HCT116 (cell line): ENCODE results near the gene LY6G5B. TPM values are rescaled to one million over a fixed set of nuclear protein-coding genes. Genes with fewer than 3 reads are reported as not detected.

ENCODE experiments used
- ATAC-seq: fragments of 200-7000 bp; cut with Tn5 transposase; 2 replicates; pipeline ENCODE4 v1.9.1; 2020; ENCODE audit warnings: mild to moderate bottlenecking, moderate library complexity
- BruUV-seq: library from RNA; stranded (reverse); fragments of 400-500 nt; replicated peaks from 2 replicates; lab custom pipeline; 2021; lab: Mats Ljungman, UMichigan
- CTCF ChIA-PET: fragments of 300-600 bp; sonication (Branson Sonifier 250); formaldehyde crosslinking; loops from one replicate; lab custom pipeline; 2021; ENCODE audit warnings: antibody characterized with exemption; lab: Charles Lee
- POLR2A ChIA-PET: fragments of 300-600, 350-600 bp; sonication (Branson Sonifier 250); formaldehyde crosslinking; loops from one replicate; lab custom pipeline; 2021; ENCODE audit warnings: antibody characterized with exemption; lab: Charles Lee
- RAD21 ChIA-PET, 2 experiments: fragments of 300-600 bp; sonication (Branson Sonifier 250); formaldehyde crosslinking; loops; one replicate each; lab custom pipeline; 2023; ENCODE audit warnings: low total read pairs in 2 of 2; ENCODE audit not compliant: uncharacterized antibody in 2 of 2, unreplicated experiment in 2 of 2, low non-redundant PET in 1 of 2; lab: Charles Lee
- DNase-seq: peaks from one replicate; pipeline ENCODE4 v3.0.0-alpha.2; 2010; ENCODE audit warnings: low read depth, low spot score
- H2AFZ ChIP-seq: fragments of 200-600 bp; shearing (Covaris generic), sonication (generic); 2 replicates; pipeline ENCODE4 v1.6.1; 2017; ENCODE audit warnings: low read depth, mixed run types, mixed read lengths, antibody characterized with exemption, low read length; ENCODE audit not compliant: poor library complexity, severe bottlenecking
- H3K27ac ChIP-seq: 2 replicates; pipeline ENCODE4 v1.5.1; 2012; ENCODE audit warnings: low read depth, low read length
- H3K27me3 ChIP-seq: fragments of 200-600 bp; sonication (generic); 2 replicates; pipeline ENCODE4 v1.6.1; 2016; ENCODE audit warnings: mixed run types, low read length, mixed read lengths; ENCODE audit not compliant: insufficient read depth
- H3K36me3 ChIP-seq, 2 experiments: fragments of 200-500 bp in 1 of 2; fragments of 200-600 bp in 1 of 2; sonication (Bioruptor generic) in 1 of 2; sonication (generic) in 1 of 2; 2 replicates each; pipeline versions ENCODE4 v1.5.1 to v1.6.1; 2014 to 2016; ENCODE audit warnings: low read length in 2 of 2, inconsistent platforms in 1 of 2, mixed read lengths in 1 of 2, mixed run types in 1 of 2; ENCODE audit not compliant: insufficient read depth in 2 of 2, control insufficient read depth in 1 of 2
- H3K4me1 ChIP-seq, 2 experiments: fragments of 200-600 bp in 1 of 2; sonication (generic) in 1 of 2; 2 replicates each; pipeline versions ENCODE4 v1.5.1 to v1.6.1; 2012 to 2017; ENCODE audit warnings: low read length in 2 of 2, inconsistent platforms in 1 of 2, mild to moderate bottlenecking in 1 of 2, mixed read lengths in 1 of 2, mixed run types in 1 of 2, moderate library complexity in 1 of 2; ENCODE audit not compliant: insufficient read depth in 2 of 2, control insufficient read depth in 1 of 2
- H3K4me2 ChIP-seq: fragments of 200-600 bp; sonication (generic); 2 replicates; pipeline ENCODE4 v1.6.1; 2017; ENCODE audit warnings: mixed run types, low read length, mixed read lengths
- H3K4me3 ChIP-seq, 2 experiments: fragments of 200-600 bp in 1 of 2; sonication (generic) in 1 of 2; replicated peaks in 1 of 2; 2 replicates each; pipeline ENCODE4 v1.5.1; 2011 to 2016; ENCODE audit warnings: low read length in 2 of 2, control low read depth in 1 of 2, low read depth in 1 of 2, mild to moderate bottlenecking in 1 of 2, mixed read lengths in 1 of 2, mixed run types in 1 of 2
- H3K79me2 ChIP-seq: fragments of 200-600 bp; sonication (generic); 2 replicates; pipeline ENCODE4 v1.6.1; 2017; ENCODE audit warnings: mild to moderate bottlenecking, mixed run types, low read length, moderate library complexity, mixed read lengths; ENCODE audit not compliant: insufficient read depth
- H3K9ac ChIP-seq: fragments of 200-600 bp; sonication (generic); 2 replicates; pipeline ENCODE4 v1.6.1; 2016; ENCODE audit warnings: low read length, mixed read lengths
- H3K9me2 ChIP-seq: fragments of 200-600 bp; sonication (generic), shearing (Covaris generic); 2 replicates; pipeline ENCODE4 v1.6.1; 2017; ENCODE audit warnings: mixed run types, mild to moderate bottlenecking, moderate library complexity; ENCODE audit not compliant: insufficient read depth
- H3K9me3 ChIP-seq, 2 experiments: fragments of 200-500 bp in 1 of 2; fragments of 200-600 bp in 1 of 2; sonication (Bioruptor generic) in 1 of 2; sonication (generic) in 1 of 2; 2 replicates each; pipeline ENCODE4 v1.6.1; 2014 to 2017; ENCODE audit warnings: low read length in 2 of 2, mixed read lengths in 2 of 2, inconsistent platforms in 1 of 2, low read depth in 1 of 2, mild to moderate bottlenecking in 1 of 2, mixed run types in 1 of 2, moderate library complexity in 1 of 2; ENCODE audit not compliant: control insufficient read depth in 1 of 2, insufficient read depth in 1 of 2
- H4K20me1 ChIP-seq: fragments of 200-600 bp; sonication (generic), shearing (Covaris generic); 2 replicates; pipeline ENCODE4 v1.6.1; 2017; ENCODE audit warnings: mixed run types, mild to moderate bottlenecking, moderate library complexity; ENCODE audit not compliant: insufficient read depth
- CBX3 ChIP-seq: IDR thresholded peaks from 2 replicates; pipeline ENCODE4 v1.6.1; 2012; ENCODE audit warnings: low read depth
- EGR1 ChIP-seq: IDR thresholded peaks from 2 replicates; pipeline ENCODE4 v1.6.1; 2012; ENCODE audit warnings: low read depth
- ELF1 ChIP-seq: IDR thresholded peaks from 2 replicates; pipeline ENCODE4 v1.6.1; 2012; ENCODE audit warnings: low read depth, borderline replicate concordance
- FOSL1 ChIP-seq: IDR thresholded peaks from 2 replicates; pipeline ENCODE4 v1.6.1; 2012; ENCODE audit warnings: low read depth
- POLR2A ChIP-seq: IDR thresholded peaks from 2 replicates; pipeline ENCODE4 v1.7.0; 2011; ENCODE audit warnings: borderline replicate concordance; ENCODE audit not compliant: insufficient read depth, insufficient read length; ENCODE audit errors: extremely low read depth
- RAD21 ChIP-seq: IDR thresholded peaks from 2 replicates; pipeline ENCODE4 v1.6.1; 2012; ENCODE audit warnings: low read depth, mild to moderate bottlenecking
- SP1 ChIP-seq: IDR thresholded peaks from 2 replicates; pipeline ENCODE4 v1.6.1; 2012; ENCODE audit warnings: low read depth
- TCF7L2 ChIP-seq: IDR thresholded peaks from 2 replicates; pipeline ENCODE4 v1.7.0; 2011; ENCODE audit warnings: borderline replicate concordance, inconsistent platforms; ENCODE audit not compliant: insufficient read depth, insufficient read length; ENCODE audit errors: extremely low read depth
- intact Hi-C: fragments of 100-400 bp; cut with micrococcal nuclease; formaldehyde crosslinking; loops from 2 replicates; pipeline ENCODE4 v1.10.0; 2022
- total RNA-seq: library from RNA; stranded (reverse); gene quantifications from one replicate; pipeline ENCODE4 v1.2.1, GENCODE V29; 2021; ENCODE audit not compliant: unreplicated experiment
- TF ChIP-seq, protein P1 (sequence below), 3 experiments: fragments of 200-600 bp in 1 of 3; sonication (generic) in 1 of 3; IDR thresholded peaks in 2 of 3; conservative IDR thresholded peaks in 1 of 3; 2 replicates each; pipeline ENCODE4 v1.5.1; 2012 to 2017; ENCODE audit warnings: low read depth in 2 of 3, low read length in 2 of 3, antibody characterized with exemption in 1 of 3, borderline replicate concordance in 1 of 3, control low read depth in 1 of 3, mild to moderate bottlenecking in 1 of 3, mixed read lengths in 1 of 3, mixed run types in 1 of 3, moderate library complexity in 1 of 3; ENCODE audit not compliant: insufficient read depth in 1 of 3
- TF ChIP-seq, protein P2 (sequence below): IDR thresholded peaks from 2 replicates; pipeline ENCODE4 v1.6.1; 2012; ENCODE audit warnings: low read depth
- TF ChIP-seq, protein P3 (sequence below): IDR thresholded peaks from 2 replicates; pipeline ENCODE4 v1.6.1; 2012
- TF ChIP-seq, protein P4 (sequence below): IDR thresholded peaks from 2 replicates; pipeline ENCODE4 v1.6.1; 2011; ENCODE audit warnings: mild to moderate bottlenecking, low read length, moderate library complexity; ENCODE audit not compliant: insufficient replicate concordance; ENCODE audit errors: extremely low read depth

The LY6G5B gene
- total RNA-seq, 1 experiment from 2014 or later: 15.4 TPM

DNA sequence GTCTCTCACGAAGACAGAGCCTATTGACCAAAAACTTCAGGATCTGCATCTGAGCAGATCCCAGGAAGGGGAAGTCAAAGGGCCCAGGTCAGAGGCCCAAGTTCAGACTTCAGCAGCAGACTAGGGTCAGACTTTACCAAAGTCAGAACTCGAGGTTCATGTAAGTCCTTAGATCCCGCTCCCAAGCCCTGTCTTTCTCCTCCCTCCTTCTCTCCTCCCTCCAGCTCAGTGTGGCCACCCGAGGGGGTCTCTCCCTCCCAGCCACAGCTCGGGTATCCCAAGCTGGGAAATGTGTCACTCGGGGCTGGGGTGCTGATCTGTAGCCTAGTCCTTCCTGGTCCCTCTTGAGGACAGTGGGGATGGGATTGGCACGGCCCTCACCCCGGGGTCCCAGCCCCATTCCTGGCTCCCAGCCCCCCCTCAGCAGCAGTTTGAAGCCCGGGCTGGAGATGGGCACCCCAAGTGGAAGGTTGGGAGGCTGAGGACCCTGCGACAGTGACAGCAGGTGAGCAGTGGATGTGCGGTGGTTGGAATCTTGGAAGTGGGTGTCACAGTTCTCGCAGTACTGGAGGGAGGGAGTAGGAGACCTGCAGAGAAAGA, 7.6 kb upstream of the LY6G5B start:
- DNase-seq (no peak), ATAC-seq (no peak)
- Histone ChIP-seq H3K9ac (peak overlapping the region; percentile 24; the same call in 1 of the 2 replicates), H3K4me1 (peaks cover 18 to 50% of the 10 kb centered on the region in 2 experiments; a peak in 3 of 4 replicates), H3K4me3 (no peak overlapping the region), H3K36me3 (peaks cover 5 to 17% of the 10 kb centered on the region in 2 experiments; a peak in 3 of 4 replicates), H3K9me3 (no peaks in the 10 kb centered on the region), H2AFZ (no peak overlapping the region), H3K27ac (peak overlapping the region; percentile 4; the same call in 1 of the 2 replicates), H3K27me3 (no peaks in the 10 kb centered on the region), H3K9me2 (no peaks in the 10 kb centered on the region), H3K79me2 (peaks cover 52% of the 10 kb centered on the region), H3K4me2 (no peak overlapping the region), H4K20me1 (no peaks in the 10 kb centered on the region)
- CTCF ChIA-PET: no interaction called here
- POLR2A ChIA-PET: interaction anchor here (1.9 to 3.9 kb wide), 3 partner anchors 10 to 78 kb away, joined by 8 to 32 read pairs (median 15); partner anchors contain the start of genes BAG6 and MSH5
- RAD21 ChIA-PET: no interaction called here
- intact Hi-C loops: loop anchor here (5.0 kb wide), 1 partner anchor 260 kb away; the partner anchor contains the start of gene MICA
- no TSS peak for BruUV-seq
- TF ChIP-seq SP1 (no peak), POLR2A (no peak), FOSL1 (no peak), CBX3 (no peak), EGR1 (no peak), ELF1 (no peak), RAD21 (no peak), TCF7L2 (no peak)
- TF ChIP-seq, protein P1, sequence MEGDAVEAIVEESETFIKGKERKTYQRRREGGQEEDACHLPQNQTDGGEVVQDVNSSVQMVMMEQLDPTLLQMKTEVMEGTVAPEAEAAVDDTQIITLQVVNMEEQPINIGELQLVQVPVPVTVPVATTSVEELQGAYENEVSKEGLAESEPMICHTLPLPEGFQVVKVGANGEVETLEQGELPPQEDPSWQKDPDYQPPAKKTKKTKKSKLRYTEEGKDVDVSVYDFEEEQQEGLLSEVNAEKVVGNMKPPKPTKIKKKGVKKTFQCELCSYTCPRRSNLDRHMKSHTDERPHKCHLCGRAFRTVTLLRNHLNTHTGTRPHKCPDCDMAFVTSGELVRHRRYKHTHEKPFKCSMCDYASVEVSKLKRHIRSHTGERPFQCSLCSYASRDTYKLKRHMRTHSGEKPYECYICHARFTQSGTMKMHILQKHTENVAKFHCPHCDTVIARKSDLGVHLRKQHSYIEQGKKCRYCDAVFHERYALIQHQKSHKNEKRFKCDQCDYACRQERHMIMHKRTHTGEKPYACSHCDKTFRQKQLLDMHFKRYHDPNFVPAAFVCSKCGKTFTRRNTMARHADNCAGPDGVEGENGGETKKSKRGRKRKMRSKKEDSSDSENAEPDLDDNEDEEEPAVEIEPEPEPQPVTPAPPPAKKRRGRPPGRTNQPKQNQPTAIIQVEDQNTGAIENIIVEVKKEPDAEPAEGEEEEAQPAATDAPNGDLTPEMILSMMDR (IDR thresholded peaks at IDR 0.05 in 2 of 3, conservative IDR thresholded peaks at IDR 0.05 in 1 of 3; ENCODE audit: borderline replicate concordance in 1 of 3, insufficient read depth in 1 of 3, low read depth in 2 of 3, low read length in 2 of 3): no peak
- TF ChIP-seq, protein P2, sequence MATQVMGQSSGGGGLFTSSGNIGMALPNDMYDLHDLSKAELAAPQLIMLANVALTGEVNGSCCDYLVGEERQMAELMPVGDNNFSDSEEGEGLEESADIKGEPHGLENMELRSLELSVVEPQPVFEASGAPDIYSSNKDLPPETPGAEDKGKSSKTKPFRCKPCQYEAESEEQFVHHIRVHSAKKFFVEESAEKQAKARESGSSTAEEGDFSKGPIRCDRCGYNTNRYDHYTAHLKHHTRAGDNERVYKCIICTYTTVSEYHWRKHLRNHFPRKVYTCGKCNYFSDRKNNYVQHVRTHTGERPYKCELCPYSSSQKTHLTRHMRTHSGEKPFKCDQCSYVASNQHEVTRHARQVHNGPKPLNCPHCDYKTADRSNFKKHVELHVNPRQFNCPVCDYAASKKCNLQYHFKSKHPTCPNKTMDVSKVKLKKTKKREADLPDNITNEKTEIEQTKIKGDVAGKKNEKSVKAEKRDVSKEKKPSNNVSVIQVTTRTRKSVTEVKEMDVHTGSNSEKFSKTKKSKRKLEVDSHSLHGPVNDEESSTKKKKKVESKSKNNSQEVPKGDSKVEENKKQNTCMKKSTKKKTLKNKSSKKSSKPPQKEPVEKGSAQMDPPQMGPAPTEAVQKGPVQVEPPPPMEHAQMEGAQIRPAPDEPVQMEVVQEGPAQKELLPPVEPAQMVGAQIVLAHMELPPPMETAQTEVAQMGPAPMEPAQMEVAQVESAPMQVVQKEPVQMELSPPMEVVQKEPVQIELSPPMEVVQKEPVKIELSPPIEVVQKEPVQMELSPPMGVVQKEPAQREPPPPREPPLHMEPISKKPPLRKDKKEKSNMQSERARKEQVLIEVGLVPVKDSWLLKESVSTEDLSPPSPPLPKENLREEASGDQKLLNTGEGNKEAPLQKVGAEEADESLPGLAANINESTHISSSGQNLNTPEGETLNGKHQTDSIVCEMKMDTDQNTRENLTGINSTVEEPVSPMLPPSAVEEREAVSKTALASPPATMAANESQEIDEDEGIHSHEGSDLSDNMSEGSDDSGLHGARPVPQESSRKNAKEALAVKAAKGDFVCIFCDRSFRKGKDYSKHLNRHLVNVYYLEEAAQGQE: no peak
- TF ChIP-seq, protein P3, sequence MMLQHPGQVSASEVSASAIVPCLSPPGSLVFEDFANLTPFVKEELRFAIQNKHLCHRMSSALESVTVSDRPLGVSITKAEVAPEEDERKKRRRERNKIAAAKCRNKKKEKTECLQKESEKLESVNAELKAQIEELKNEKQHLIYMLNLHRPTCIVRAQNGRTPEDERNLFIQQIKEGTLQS: no peak
- TF ChIP-seq, protein P4, sequence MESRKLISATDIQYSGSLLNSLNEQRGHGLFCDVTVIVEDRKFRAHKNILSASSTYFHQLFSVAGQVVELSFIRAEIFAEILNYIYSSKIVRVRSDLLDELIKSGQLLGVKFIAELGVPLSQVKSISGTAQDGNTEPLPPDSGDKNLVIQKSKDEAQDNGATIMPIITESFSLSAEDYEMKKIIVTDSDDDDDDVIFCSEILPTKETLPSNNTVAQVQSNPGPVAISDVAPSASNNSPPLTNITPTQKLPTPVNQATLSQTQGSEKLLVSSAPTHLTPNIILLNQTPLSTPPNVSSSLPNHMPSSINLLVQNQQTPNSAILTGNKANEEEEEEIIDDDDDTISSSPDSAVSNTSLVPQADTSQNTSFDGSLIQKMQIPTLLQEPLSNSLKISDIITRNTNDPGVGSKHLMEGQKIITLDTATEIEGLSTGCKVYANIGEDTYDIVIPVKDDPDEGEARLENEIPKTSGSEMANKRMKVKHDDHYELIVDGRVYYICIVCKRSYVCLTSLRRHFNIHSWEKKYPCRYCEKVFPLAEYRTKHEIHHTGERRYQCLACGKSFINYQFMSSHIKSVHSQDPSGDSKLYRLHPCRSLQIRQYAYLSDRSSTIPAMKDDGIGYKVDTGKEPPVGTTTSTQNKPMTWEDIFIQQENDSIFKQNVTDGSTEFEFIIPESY: no peak
